HCT116 (cell line): Measurements from ENCODE around the gene PPP1R14C. TPM values are rescaled to one million over a fixed set of nuclear protein-coding genes. Genes with fewer than 3 reads are reported as not detected.

Experiments used
- ATAC-seq: fragments of 200-7000 bp; cut with Tn5 transposase; 2 replicates; pipeline ENCODE4 v1.9.1; 2020; ENCODE audit warnings: mild to moderate bottlenecking, moderate library complexity
- BruUV-seq: library from RNA; stranded (reverse); fragments of 400-500 nt; replicated peaks from 2 replicates; lab custom pipeline; 2021; lab: Mats Ljungman, UMichigan
- CTCF ChIA-PET: fragments of 300-600 bp; sonication (Branson Sonifier 250); formaldehyde crosslinking; loops from one replicate; lab custom pipeline; 2021; ENCODE audit warnings: antibody characterized with exemption; lab: Charles Lee
- POLR2A ChIA-PET: fragments of 300-600, 350-600 bp; sonication (Branson Sonifier 250); formaldehyde crosslinking; loops from one replicate; lab custom pipeline; 2021; ENCODE audit warnings: antibody characterized with exemption; lab: Charles Lee
- RAD21 ChIA-PET, 2 experiments: fragments of 300-600 bp; sonication (Branson Sonifier 250); formaldehyde crosslinking; loops; one replicate each; lab custom pipeline; 2023; ENCODE audit warnings: low total read pairs in 2 of 2; ENCODE audit not compliant: uncharacterized antibody in 2 of 2, unreplicated experiment in 2 of 2, low non-redundant PET in 1 of 2; lab: Charles Lee
- DNase-seq: peaks from one replicate; pipeline ENCODE4 v3.0.0-alpha.2; 2010; ENCODE audit warnings: low read depth, low spot score
- H2AFZ ChIP-seq: fragments of 200-600 bp; shearing (Covaris generic), sonication (generic); 2 replicates; pipeline ENCODE4 v1.6.1; 2017; ENCODE audit warnings: low read depth, mixed run types, mixed read lengths, antibody characterized with exemption, low read length; ENCODE audit not compliant: poor library complexity, severe bottlenecking
- H3K27ac ChIP-seq: 2 replicates; pipeline ENCODE4 v1.5.1; 2012; ENCODE audit warnings: low read depth, low read length
- H3K27me3 ChIP-seq: fragments of 200-600 bp; sonication (generic); 2 replicates; pipeline ENCODE4 v1.6.1; 2016; ENCODE audit warnings: mixed run types, low read length, mixed read lengths; ENCODE audit not compliant: insufficient read depth
- H3K36me3 ChIP-seq, 2 experiments: fragments of 200-500 bp in 1 of 2; fragments of 200-600 bp in 1 of 2; sonication (Bioruptor generic) in 1 of 2; sonication (generic) in 1 of 2; 2 replicates each; pipeline versions ENCODE4 v1.5.1 to v1.6.1; 2014 to 2016; ENCODE audit warnings: low read length in 2 of 2, inconsistent platforms in 1 of 2, mixed read lengths in 1 of 2, mixed run types in 1 of 2; ENCODE audit not compliant: insufficient read depth in 2 of 2, control insufficient read depth in 1 of 2
- H3K4me1 ChIP-seq, 2 experiments: fragments of 200-600 bp in 1 of 2; sonication (generic) in 1 of 2; 2 replicates each; pipeline versions ENCODE4 v1.5.1 to v1.6.1; 2012 to 2017; ENCODE audit warnings: low read length in 2 of 2, inconsistent platforms in 1 of 2, mild to moderate bottlenecking in 1 of 2, mixed read lengths in 1 of 2, mixed run types in 1 of 2, moderate library complexity in 1 of 2; ENCODE audit not compliant: insufficient read depth in 2 of 2, control insufficient read depth in 1 of 2
- H3K4me2 ChIP-seq: fragments of 200-600 bp; sonication (generic); 2 replicates; pipeline ENCODE4 v1.6.1; 2017; ENCODE audit warnings: mixed run types, low read length, mixed read lengths
- H3K4me3 ChIP-seq, 2 experiments: fragments of 200-600 bp in 1 of 2; sonication (generic) in 1 of 2; replicated peaks in 1 of 2; 2 replicates each; pipeline ENCODE4 v1.5.1; 2011 to 2016; ENCODE audit warnings: low read length in 2 of 2, control low read depth in 1 of 2, low read depth in 1 of 2, mild to moderate bottlenecking in 1 of 2, mixed read lengths in 1 of 2, mixed run types in 1 of 2
- H3K79me2 ChIP-seq: fragments of 200-600 bp; sonication (generic); 2 replicates; pipeline ENCODE4 v1.6.1; 2017; ENCODE audit warnings: mild to moderate bottlenecking, mixed run types, low read length, moderate library complexity, mixed read lengths; ENCODE audit not compliant: insufficient read depth
- H3K9ac ChIP-seq: fragments of 200-600 bp; sonication (generic); 2 replicates; pipeline ENCODE4 v1.6.1; 2016; ENCODE audit warnings: low read length, mixed read lengths
- H3K9me2 ChIP-seq: fragments of 200-600 bp; sonication (generic), shearing (Covaris generic); 2 replicates; pipeline ENCODE4 v1.6.1; 2017; ENCODE audit warnings: mixed run types, mild to moderate bottlenecking, moderate library complexity; ENCODE audit not compliant: insufficient read depth
- H3K9me3 ChIP-seq, 2 experiments: fragments of 200-500 bp in 1 of 2; fragments of 200-600 bp in 1 of 2; sonication (Bioruptor generic) in 1 of 2; sonication (generic) in 1 of 2; 2 replicates each; pipeline ENCODE4 v1.6.1; 2014 to 2017; ENCODE audit warnings: low read length in 2 of 2, mixed read lengths in 2 of 2, inconsistent platforms in 1 of 2, low read depth in 1 of 2, mild to moderate bottlenecking in 1 of 2, mixed run types in 1 of 2, moderate library complexity in 1 of 2; ENCODE audit not compliant: control insufficient read depth in 1 of 2, insufficient read depth in 1 of 2
- H4K20me1 ChIP-seq: fragments of 200-600 bp; sonication (generic), shearing (Covaris generic); 2 replicates; pipeline ENCODE4 v1.6.1; 2017; ENCODE audit warnings: mixed run types, mild to moderate bottlenecking, moderate library complexity; ENCODE audit not compliant: insufficient read depth
- EZH2 ChIP-seq: fragments of 200-600 bp; sonication (generic); IDR thresholded peaks from 2 replicates; pipeline ENCODE4 v1.6.1; 2017; ENCODE audit warnings: antibody characterized with exemption, mixed run types
- EZH2phosphoT487 ChIP-seq: fragments of 200-600 bp; IDR thresholded peaks from 2 replicates; pipeline ENCODE4 v1.6.1; 2018; ENCODE audit warnings: antibody characterized with exemption, borderline replicate concordance
- FOSL1 ChIP-seq: IDR thresholded peaks from 2 replicates; pipeline ENCODE4 v1.6.1; 2012; ENCODE audit warnings: low read depth
- JUND ChIP-seq: IDR thresholded peaks from 2 replicates; pipeline ENCODE4 v1.6.1; 2012
- POLR2A ChIP-seq: IDR thresholded peaks from 2 replicates; pipeline ENCODE4 v1.7.0; 2011; ENCODE audit warnings: borderline replicate concordance; ENCODE audit not compliant: insufficient read depth, insufficient read length; ENCODE audit errors: extremely low read depth
- POLR2AphosphoS5 ChIP-seq: IDR thresholded peaks from 2 replicates; pipeline ENCODE4 v1.6.1; 2011; ENCODE audit warnings: mild to moderate bottlenecking, low read depth, low read length, moderate library complexity
- REST ChIP-seq: IDR thresholded peaks from 2 replicates; pipeline ENCODE4 v1.6.1; 2012; ENCODE audit warnings: low read depth
- SP1 ChIP-seq: IDR thresholded peaks from 2 replicates; pipeline ENCODE4 v1.6.1; 2012; ENCODE audit warnings: low read depth
- TCF7L2 ChIP-seq: IDR thresholded peaks from 2 replicates; pipeline ENCODE4 v1.7.0; 2011; ENCODE audit warnings: borderline replicate concordance, inconsistent platforms; ENCODE audit not compliant: insufficient read depth, insufficient read length; ENCODE audit errors: extremely low read depth
- ZFX ChIP-seq: fragments of 450-650 bp; IDR thresholded peaks from 2 replicates; pipeline ENCODE4 v1.6.1; 2017
- intact Hi-C: fragments of 100-400 bp; cut with micrococcal nuclease; formaldehyde crosslinking; loops from 2 replicates; pipeline ENCODE4 v1.10.0; 2022
- total RNA-seq: library from RNA; stranded (reverse); gene quantifications from one replicate; pipeline ENCODE4 v1.2.1, GENCODE V29; 2021; ENCODE audit not compliant: unreplicated experiment
- TF ChIP-seq, protein P1 (sequence below): IDR thresholded peaks from 2 replicates; pipeline ENCODE4 v1.6.1; 2011; ENCODE audit warnings: mild to moderate bottlenecking, low read length, moderate library complexity; ENCODE audit not compliant: insufficient replicate concordance; ENCODE audit errors: extremely low read depth

Gene PPP1R14C
- total RNA-seq, 1 experiment from 2014 or later = 7.8 TPM

GRCh38 chr6:150202404-150202803, 59.6 kb downstream of the PPP1R14C start:
- no peaks in the 10 kb centered on the region for H3K9me3 ChIP-seq
- BruUV-seq = no TSS peak
- intact Hi-C loops = no loop called here
- no peak overlapping the region for H3K4me3 ChIP-seq
- POLR2A ChIA-PET = no interaction called here
- no peaks in the 10 kb centered on the region for H3K9me2 ChIP-seq
- no peaks in the 10 kb centered on the region for H3K27me3 ChIP-seq
- H3K36me3 ChIP-seq = no peaks in the 10 kb centered on the region
- no peak for DNase-seq
- peaks cover 10 to 20% of the 10 kb centered on the region in 2 experiments for H3K4me1 ChIP-seq
- RAD21 ChIA-PET = no interaction called here
- ATAC-seq = peak; percentile 78
- TF ChIP-seq REST = no peak
- TF ChIP-seq EZH2 = no peak
- TF ChIP-seq TCF7L2 = no peak
- peak; percentile 36; the same call in 1 of the 2 replicates for TF ChIP-seq SP1
- TF ChIP-seq FOSL1 = peak; percentile 67
- peak; percentile 65; the same call in 1 of the 2 replicates for TF ChIP-seq JUND
- CTCF ChIA-PET = no interaction called here
- H3K79me2 ChIP-seq = no peaks in the 10 kb centered on the region
- H2AFZ ChIP-seq = no peak overlapping the region
- no peak overlapping the region for H3K9ac ChIP-seq
- peak overlapping the region; percentile 64 for H3K4me2 ChIP-seq
- H3K27ac ChIP-seq = peak overlapping the region; percentile 8; the same call in 1 of the 2 replicates
- H4K20me1 ChIP-seq = no peaks in the 10 kb centered on the region

DNA sequence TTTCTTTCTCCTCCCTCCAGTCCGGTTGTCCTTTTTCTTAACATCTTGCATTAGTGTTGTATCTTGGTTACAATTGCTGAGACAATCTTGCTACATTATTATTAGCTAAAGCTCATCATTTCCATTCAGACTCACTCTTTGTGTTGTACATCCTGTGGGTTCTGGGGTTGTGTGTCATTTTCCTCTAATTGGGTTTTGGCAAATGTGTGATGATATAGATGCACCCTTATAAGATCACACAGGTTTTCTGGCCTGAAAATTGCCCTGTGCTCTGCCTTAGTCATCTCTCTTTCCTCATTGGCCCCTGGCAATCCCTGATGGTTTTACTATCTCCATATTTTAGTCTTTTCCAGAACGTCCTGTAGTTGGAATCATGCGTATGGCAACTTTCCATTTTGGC, 60.1 kb downstream of the PPP1R14C start:
- intact Hi-C loops = no loop called here
- Histone ChIP-seq H3K79me2 (no peaks in the 10 kb centered on the region), H4K20me1 (no peaks in the 10 kb centered on the region), H3K9me2 (no peaks in the 10 kb centered on the region), H3K36me3 (no peaks in the 10 kb centered on the region), H3K4me2 (peak overlapping the region; percentile 64), H3K9ac (no peak overlapping the region), H3K4me3 (no peak overlapping the region), H3K27ac (no peak overlapping the region), H3K27me3 (no peaks in the 10 kb centered on the region), H2AFZ (no peak overlapping the region), H3K4me1 (peaks cover 10 to 21% of the 10 kb centered on the region in 2 experiments), H3K9me3 (no peaks in the 10 kb centered on the region)
- TF ChIP-seq EZH2phosphoT487 (no peak), ZFX (no peak), JUND (no peak), POLR2AphosphoS5 (no peak), POLR2A (no peak), FOSL1 (no peak), REST (no peak)
- TF ChIP-seq, protein P1, sequence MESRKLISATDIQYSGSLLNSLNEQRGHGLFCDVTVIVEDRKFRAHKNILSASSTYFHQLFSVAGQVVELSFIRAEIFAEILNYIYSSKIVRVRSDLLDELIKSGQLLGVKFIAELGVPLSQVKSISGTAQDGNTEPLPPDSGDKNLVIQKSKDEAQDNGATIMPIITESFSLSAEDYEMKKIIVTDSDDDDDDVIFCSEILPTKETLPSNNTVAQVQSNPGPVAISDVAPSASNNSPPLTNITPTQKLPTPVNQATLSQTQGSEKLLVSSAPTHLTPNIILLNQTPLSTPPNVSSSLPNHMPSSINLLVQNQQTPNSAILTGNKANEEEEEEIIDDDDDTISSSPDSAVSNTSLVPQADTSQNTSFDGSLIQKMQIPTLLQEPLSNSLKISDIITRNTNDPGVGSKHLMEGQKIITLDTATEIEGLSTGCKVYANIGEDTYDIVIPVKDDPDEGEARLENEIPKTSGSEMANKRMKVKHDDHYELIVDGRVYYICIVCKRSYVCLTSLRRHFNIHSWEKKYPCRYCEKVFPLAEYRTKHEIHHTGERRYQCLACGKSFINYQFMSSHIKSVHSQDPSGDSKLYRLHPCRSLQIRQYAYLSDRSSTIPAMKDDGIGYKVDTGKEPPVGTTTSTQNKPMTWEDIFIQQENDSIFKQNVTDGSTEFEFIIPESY = no peak
- no peak for ATAC-seq
- POLR2A ChIA-PET = no interaction called here
- DNase-seq = no peak
- CTCF ChIA-PET = no interaction called here
- RAD21 ChIA-PET = no interaction called here
- no TSS peak for BruUV-seq
